HUES48 (cell line): ENCODE measurements around the gene TNKS2.
A peak's percentile ranks its signal among the peaks of the same experiment; 100 is the strongest.

Experiments
- H3K27ac ChIP-seq: one replicate; pipeline ENCODE4 v1.7.0; 2013; ENCODE audit warnings: low read depth, low read length, inconsistent platforms
- H3K27me3 ChIP-seq: 2 replicates; pipeline ENCODE4 v1.6.1; 2013; ENCODE audit warnings: mild to moderate bottlenecking, low read length; ENCODE audit not compliant: control insufficient read depth, insufficient read depth
- H3K36me3 ChIP-seq: 2 replicates; pipeline ENCODE4 v1.6.1; 2013; ENCODE audit warnings: low read length; ENCODE audit not compliant: control insufficient read depth, insufficient read depth
- H3K4me1 ChIP-seq: 2 replicates; pipeline ENCODE4 v1.6.1; 2013; ENCODE audit warnings: mild to moderate bottlenecking, low read length; ENCODE audit not compliant: control insufficient read depth, insufficient read depth
- H3K4me3 ChIP-seq: 2 replicates; pipeline ENCODE4 v1.5.1; 2013; ENCODE audit warnings: mild to moderate bottlenecking, low read depth, low read length
- H3K9ac ChIP-seq: 2 replicates; pipeline ENCODE4 v1.6.1; 2013; ENCODE audit warnings: mild to moderate bottlenecking, low read depth, low read length, moderate library complexity
- H3K9me3 ChIP-seq: 2 replicates; pipeline ENCODE4 v1.6.1; 2013; ENCODE audit warnings: low read length; ENCODE audit not compliant: control insufficient read depth, insufficient read depth

The TNKS2 gene

GRCh38 chr10:91772869-91773268, 25.4 kb upstream of the TNKS2 start:
- H3K9me3 ChIP-seq: no peaks in the 10 kb centered on the region
- no peaks in the 10 kb centered on the region for H3K36me3 ChIP-seq
- H3K4me3 ChIP-seq: no peak overlapping the region
- H3K4me1 ChIP-seq: no peaks in the 10 kb centered on the region
- no peak overlapping the region for H3K27ac ChIP-seq
- H3K27me3 ChIP-seq: no peaks in the 10 kb centered on the region
- no peak overlapping the region for H3K9ac ChIP-seq

- Histone ChIP-seq H3K36me3 (no peaks in the 10 kb centered on the region), H3K27ac (no peak overlapping the region), H3K9me3 (no peaks in the 10 kb centered on the region), H3K4me1 (peaks cover 11% of the 10 kb centered on the region), H3K4me3 (no peak overlapping the region), H3K9ac (no peak overlapping the region), H3K27me3 (no peaks in the 10 kb centered on the region)
Measured at GRCh38 chr10:91774571-91774970, 23.7 kb upstream of the TNKS2 start.

GRCh38 chr10:91775731-91776130, 22.5 kb upstream of the TNKS2 start:
- no peak overlapping the region for H3K9ac ChIP-seq
- H3K4me1 ChIP-seq: peaks cover 11% of the 10 kb centered on the region
- H3K9me3 ChIP-seq: no peaks in the 10 kb centered on the region
- H3K27me3 ChIP-seq: no peaks in the 10 kb centered on the region
- H3K4me3 ChIP-seq: no peak overlapping the region
- H3K27ac ChIP-seq: no peak overlapping the region
- H3K36me3 ChIP-seq: no peaks in the 10 kb centered on the region

- Histone ChIP-seq H3K4me3 (no peak overlapping the region), H3K4me1 (peaks cover 11% of the 10 kb centered on the region), H3K27me3 (no peaks in the 10 kb centered on the region), H3K27ac (no peak overlapping the region), H3K36me3 (no peaks in the 10 kb centered on the region), H3K9ac (no peak overlapping the region), H3K9me3 (no peaks in the 10 kb centered on the region)
Measured at GRCh38 chr10:91776266-91776665, 22.0 kb upstream of the TNKS2 start.

- Histone ChIP-seq H3K9ac (no peak overlapping the region), H3K27me3 (no peaks in the 10 kb centered on the region), H3K27ac (no peak overlapping the region), H3K9me3 (no peaks in the 10 kb centered on the region), H3K4me1 (peaks cover 27% of the 10 kb centered on the region), H3K4me3 (no peak overlapping the region), H3K36me3 (no peaks in the 10 kb centered on the region)
Measured at GRCh38 chr10:91778485-91778884, 19.7 kb upstream of the TNKS2 start.

GRCh38 chr10:91779011-91779605, 19.1 kb upstream of the TNKS2 start:
- Histone ChIP-seq H3K9ac (no peak overlapping the region), H3K27me3 (no peaks in the 10 kb centered on the region), H3K9me3 (no peaks in the 10 kb centered on the region), H3K36me3 (no peaks in the 10 kb centered on the region), H3K27ac (no peak overlapping the region), H3K4me1 (peaks cover 30% of the 10 kb centered on the region), H3K4me3 (no peak overlapping the region)

GRCh38 chr10:91782539-91782938, 15.7 kb upstream of the TNKS2 start:
- Histone ChIP-seq H3K9me3 (no peaks in the 10 kb centered on the region), H3K4me1 (peaks cover 31% of the 10 kb centered on the region), H3K27ac (peak overlapping the region; percentile 44), H3K4me3 (no peak overlapping the region; the same call in 1 of the 2 replicates), H3K36me3 (no peaks in the 10 kb centered on the region), H3K27me3 (no peaks in the 10 kb centered on the region), H3K9ac (no peak overlapping the region)

- no peaks in the 10 kb centered on the region for H3K27me3 ChIP-seq
- no peak overlapping the region for H3K27ac ChIP-seq
- H3K4me3 ChIP-seq: no peak overlapping the region
- no peaks in the 10 kb centered on the region for H3K36me3 ChIP-seq
- H3K9me3 ChIP-seq: no peaks in the 10 kb centered on the region
- H3K4me1 ChIP-seq: peaks cover 30% of the 10 kb centered on the region
- no peak overlapping the region for H3K9ac ChIP-seq
Measured at GRCh38 chr10:91785830-91786229, 12.4 kb upstream of the TNKS2 start.

GRCh38 chr10:91787258-91787657, 11.0 kb upstream of the TNKS2 start:
- Histone ChIP-seq H3K27me3 (no peaks in the 10 kb centered on the region), H3K9me3 (no peaks in the 10 kb centered on the region), H3K27ac (no peak overlapping the region), H3K4me1 (peaks cover 26% of the 10 kb centered on the region), H3K9ac (no peak overlapping the region), H3K4me3 (no peak overlapping the region), H3K36me3 (no peaks in the 10 kb centered on the region)

- no peaks in the 10 kb centered on the region for H3K27me3 ChIP-seq
- H3K4me3 ChIP-seq: no peak overlapping the region
- no peak overlapping the region for H3K27ac ChIP-seq
Measured at GRCh38 chr10:91787810-91788209, 10.4 kb upstream of the TNKS2 start.

GRCh38 chr10:91788527-91788926, 9.7 kb upstream of the TNKS2 start:
- Histone ChIP-seq H3K27me3 (no peaks in the 10 kb centered on the region), H3K9ac (no peak overlapping the region), H3K9me3 (no peaks in the 10 kb centered on the region), H3K36me3 (no peaks in the 10 kb centered on the region), H3K27ac (no peak overlapping the region), H3K4me3 (no peak overlapping the region), H3K4me1 (peaks cover 13% of the 10 kb centered on the region; the same call in 1 of the 2 replicates)

More at GRCh38 chr10:91787810-91788209, 10.4 kb upstream of the TNKS2 start:
- peaks cover 20% of the 10 kb centered on the region for H3K4me1 ChIP-seq
- no peaks in the 10 kb centered on the region for H3K9me3 ChIP-seq
- no peaks in the 10 kb centered on the region for H3K36me3 ChIP-seq
- H3K9ac ChIP-seq: no peak overlapping the region
